ENCODE results near the gene IL27RA. TPM values are rescaled to one million over a fixed set of nuclear protein-coding genes. Genes with fewer than 3 reads are reported as not detected.

Gene IL27RA
- total and polyA plus RNA-seq, 2 donors (not counting 1 experiment from before 2014, with no cell fraction given) = 36.2 to 38.6 TPM

DNA sequence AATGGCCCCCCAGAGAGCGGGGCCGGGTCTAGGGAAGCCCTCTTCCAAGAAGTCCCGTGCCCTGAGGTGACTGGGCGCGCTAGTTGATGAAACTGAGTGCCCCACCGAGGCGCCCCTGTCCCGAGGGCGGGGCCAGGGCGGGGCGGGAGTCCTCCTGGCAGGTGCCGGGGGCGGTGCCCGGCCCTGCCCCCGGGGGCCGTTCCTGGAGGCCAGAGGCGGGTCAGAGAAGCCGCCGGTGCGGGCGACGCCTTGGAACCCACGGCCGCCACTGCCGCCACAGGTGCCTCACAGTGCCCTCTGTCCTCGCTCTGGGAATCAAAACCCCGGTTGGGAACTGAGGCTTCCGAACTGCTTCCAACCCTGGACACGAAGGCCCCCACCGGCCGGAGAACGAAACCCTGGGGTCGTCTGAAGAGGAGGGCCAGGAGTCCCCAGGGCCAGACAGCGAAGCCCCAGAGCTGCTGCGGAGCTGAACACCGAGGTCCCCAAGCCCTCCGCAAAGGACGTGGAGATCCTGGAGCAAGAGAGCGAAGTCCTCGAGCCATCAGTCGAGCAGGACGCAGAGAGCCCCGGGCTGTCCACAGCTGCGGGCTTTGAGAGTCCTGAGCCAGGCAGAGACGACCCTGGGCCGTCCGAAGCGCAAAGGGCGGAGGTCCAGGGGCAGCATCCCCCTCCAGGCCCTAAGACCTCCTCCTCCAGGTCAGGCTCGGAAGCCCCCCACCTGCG lies 41.1 kb downstream of the IL27RA start, which contains the start of gene MISP3:
Gene MISP3 (plus strand): TSS at position 252 of the 726 bp plus-strand sequence. CDS start 524 bp downstream, outside the sequence.
- 1% methylated on average over 51 of the region's 51 CpGs for WGBS (ENCODE audit: insufficient coverage)
- no peaks in the 10 kb centered on the region for H3K36me3 ChIP-seq (replicated peaks in 1 of 2; ENCODE audit: control extremely low read depth in 1 of 2, control insufficient read depth in 1 of 2, extremely low read depth in 1 of 2, insufficient read depth in 2 of 2, low read length in 1 of 2)
- H3K27me3 ChIP-seq (replicated peaks in 1 of 4; ENCODE audit: control extremely low read depth in 1 of 4, control insufficient read depth in 3 of 4, insufficient read depth in 4 of 4, low read length in 3 of 4) = peaks cover 0 to 18% (median 5%) of the 10 kb centered on the region in 4 experiments
- Mint-ChIP-seq H3K27me3 (peaks cover 5% of the 10 kb centered on the region), H3K27ac (peak within 1 kb of the TSS; percentile 41), H3K4me1 (peaks cover 26% of the 10 kb centered on the region), H3K4me3 (peak within 1 kb of the TSS; percentile 87), H3K9me3 (ENCODE audit: insufficient read depth) (no peaks in the 10 kb centered on the region)
- peak within 1 kb of the TSS; percentile 99 for H3K4me2 ChIP-seq (replicated peaks; ENCODE audit: low read depth, low read length, poor library complexity, severe bottlenecking)
- POLR2A ChIA-PET = interaction anchor here (0.5 to 1.4 kb wide), 4 partner anchors 24 to 191 kb away, joined by 5 to 9 read pairs (median 7); no protein-coding TSS in a partner anchor
- no peak for DNase-seq
- peak; percentile 29 for ATAC-seq (ENCODE audit: low read depth)
- CTCF ChIA-PET = interaction anchor here (0.7 to 6.8 kb wide), 23 partner anchors 8 to 276 kb away, joined by 3 to 92 read pairs (median 7); partner anchors contain the start of genes ASF1B, BRME1, CC2D1A and IL27RA
- H4K20me1 ChIP-seq (ENCODE audit: control insufficient read depth, insufficient read depth, low read length, poor library complexity, severe bottlenecking) = no peaks in the 10 kb centered on the region
- intact Hi-C loops (cut with micrococcal nuclease) = loop anchor here (1.0 to 5.0 kb wide), 5 partner anchors 9 to 120 kb away; partner anchors contain the start of genes ASF1B and DCAF15
- peak within 1 kb of the TSS; percentile 72 for H3K9ac ChIP-seq (ENCODE audit: low read length)
- peak within 1 kb of the TSS; percentile 47 to 79 (median 59) for H3K4me3 ChIP-seq (ENCODE audit: control extremely low read depth in 1 of 5, extremely low read depth in 1 of 5, insufficient read depth in 1 of 5, low read depth in 2 of 5, low read length in 4 of 5)
- no peak within 1 kb of the TSS for H3K27ac ChIP-seq (ENCODE audit: low read length in 2 of 2)
- peaks cover 31 to 35% of the 10 kb centered on the region in 2 donors for H3K4me1 ChIP-seq (ENCODE audit: control insufficient read depth in 2 of 2, insufficient read depth in 2 of 2, low read length in 2 of 2)
- peaks cover 0 to 3% (median 0%) of the 10 kb centered on the region in 3 donors for H3K9me3 ChIP-seq (ENCODE audit: control extremely low read depth in 1 of 3, control insufficient read depth in 2 of 3, insufficient read depth in 1 of 3, low read length in 2 of 3)
- TF ChIP-seq EZH2 (IDR thresholded peaks at IDR 0.05; ENCODE audit: borderline replicate concordance, insufficient read depth, low read depth, low read length, poor library complexity, severe bottlenecking) = no peak
- TF ChIP-seq, protein P1, sequence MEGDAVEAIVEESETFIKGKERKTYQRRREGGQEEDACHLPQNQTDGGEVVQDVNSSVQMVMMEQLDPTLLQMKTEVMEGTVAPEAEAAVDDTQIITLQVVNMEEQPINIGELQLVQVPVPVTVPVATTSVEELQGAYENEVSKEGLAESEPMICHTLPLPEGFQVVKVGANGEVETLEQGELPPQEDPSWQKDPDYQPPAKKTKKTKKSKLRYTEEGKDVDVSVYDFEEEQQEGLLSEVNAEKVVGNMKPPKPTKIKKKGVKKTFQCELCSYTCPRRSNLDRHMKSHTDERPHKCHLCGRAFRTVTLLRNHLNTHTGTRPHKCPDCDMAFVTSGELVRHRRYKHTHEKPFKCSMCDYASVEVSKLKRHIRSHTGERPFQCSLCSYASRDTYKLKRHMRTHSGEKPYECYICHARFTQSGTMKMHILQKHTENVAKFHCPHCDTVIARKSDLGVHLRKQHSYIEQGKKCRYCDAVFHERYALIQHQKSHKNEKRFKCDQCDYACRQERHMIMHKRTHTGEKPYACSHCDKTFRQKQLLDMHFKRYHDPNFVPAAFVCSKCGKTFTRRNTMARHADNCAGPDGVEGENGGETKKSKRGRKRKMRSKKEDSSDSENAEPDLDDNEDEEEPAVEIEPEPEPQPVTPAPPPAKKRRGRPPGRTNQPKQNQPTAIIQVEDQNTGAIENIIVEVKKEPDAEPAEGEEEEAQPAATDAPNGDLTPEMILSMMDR (IDR thresholded peaks at IDR 0.05) = no peak
- no peaks in the 10 kb centered on the region for H3K79me2 ChIP-seq (ENCODE audit: control insufficient read depth, insufficient read depth, low read length)
- H2AFZ ChIP-seq (ENCODE audit: insufficient read depth, low read depth, low read length, poor library complexity, severe bottlenecking) = peak within 1 kb of the TSS; percentile 91
